HFFc6 (cell line): Measurements from ENCODE around the gene SRGAP3. TPM values are rescaled to one million over a fixed set of nuclear protein-coding genes. Genes with fewer than 3 reads are reported as not detected.

Source experiments
- DNase-seq: peaks from one replicate; pipeline ENCODE4 v3.0.0-alpha.2; 2018
- H3K27ac Mint-ChIP-seq: 2 replicates; pipeline ENCODE4 v1.8.0; 2020; ENCODE audit warnings: mild to moderate bottlenecking, mixed read lengths
- H3K27me3 Mint-ChIP-seq: 2 replicates; pipeline ENCODE4 v1.8.0; 2021; ENCODE audit warnings: mild to moderate bottlenecking, moderate library complexity, mixed read lengths; ENCODE audit not compliant: insufficient read depth
- H3K36me3 Mint-ChIP-seq: 2 replicates; pipeline ENCODE4 v1.8.0; 2021; ENCODE audit warnings: low read depth, mixed read lengths
- H3K4me1 Mint-ChIP-seq: 2 replicates; pipeline ENCODE4 v1.8.0; 2020; ENCODE audit warnings: low read depth, mixed read lengths
- H3K4me3 Mint-ChIP-seq: 2 replicates; pipeline ENCODE4 v1.8.0; 2020; ENCODE audit warnings: mild to moderate bottlenecking, moderate library complexity, mixed read lengths
- H3K9me3 Mint-ChIP-seq: 2 replicates; pipeline ENCODE4 v1.8.0; 2020; ENCODE audit warnings: mild to moderate bottlenecking, mixed read lengths
- total RNA-seq, 6 experiments: library from RNA; stranded (reverse); fragmentation: NEBNext Ultra II Directional; extraction: Animal tissue kit (Norgen Biotek cat#: 25700); gene quantifications; 2 replicates in 1 of 6; 3 replicates in 5 of 6; pipeline ENCODE4 v1.2.3, GENCODE V29; 2021
- TF ChIP-seq, protein P1 (sequence below): fragments of 200-600 bp; sonication (generic); IDR thresholded peaks from 2 replicates; pipeline ENCODE4 v1.5.0; 2021; ENCODE audit warnings: antibody characterized with exemption, mild to moderate bottlenecking

The SRGAP3 gene
- total RNA-seq, 6 experiments from 2014 or later: 0.23 to 0.92 (median 0.77) TPM

DNA sequence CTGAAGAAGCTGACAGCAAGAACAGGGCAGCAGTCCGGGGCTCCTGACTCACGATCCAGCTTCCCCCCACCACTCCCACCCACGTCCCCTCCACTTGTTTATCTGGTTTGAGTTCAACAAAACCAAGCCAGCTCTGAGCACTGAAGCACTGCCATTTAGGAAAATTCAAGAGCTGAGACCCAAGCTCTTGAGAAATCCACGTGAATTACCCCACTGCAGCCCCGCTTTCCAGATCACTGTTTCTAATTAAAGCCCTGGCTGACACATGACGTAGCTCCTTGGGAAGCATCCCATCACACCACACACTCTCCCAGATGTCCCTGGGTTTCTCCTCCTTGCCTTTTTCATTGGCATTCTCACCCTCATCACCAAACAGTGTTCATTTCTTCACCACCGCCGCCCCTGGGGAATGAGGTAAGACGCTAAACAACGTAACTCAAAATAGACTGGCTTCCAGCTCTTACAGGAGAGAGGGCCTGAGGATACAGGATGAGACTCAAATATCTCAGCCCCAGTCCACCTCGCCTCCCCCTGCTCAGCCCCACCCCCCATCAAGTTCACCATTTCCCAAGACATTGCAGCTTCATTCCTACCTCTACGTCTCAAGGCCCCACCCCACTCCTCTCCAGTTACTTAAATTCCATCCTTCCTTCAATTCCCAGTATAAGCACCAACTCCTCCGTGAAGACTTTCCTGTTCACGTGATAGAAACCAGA is 95.4 kb downstream of the SRGAP3 start:
- no peak for DNase-seq
- Mint-ChIP-seq H3K27me3 (peaks cover 42% of the 10 kb centered on the region), H3K27ac (no peak overlapping the region), H3K36me3 (no peaks in the 10 kb centered on the region), H3K9me3 (no peaks in the 10 kb centered on the region), H3K4me1 (peaks cover 16% of the 10 kb centered on the region), H3K4me3 (no peak overlapping the region)
- TF ChIP-seq, protein P1, sequence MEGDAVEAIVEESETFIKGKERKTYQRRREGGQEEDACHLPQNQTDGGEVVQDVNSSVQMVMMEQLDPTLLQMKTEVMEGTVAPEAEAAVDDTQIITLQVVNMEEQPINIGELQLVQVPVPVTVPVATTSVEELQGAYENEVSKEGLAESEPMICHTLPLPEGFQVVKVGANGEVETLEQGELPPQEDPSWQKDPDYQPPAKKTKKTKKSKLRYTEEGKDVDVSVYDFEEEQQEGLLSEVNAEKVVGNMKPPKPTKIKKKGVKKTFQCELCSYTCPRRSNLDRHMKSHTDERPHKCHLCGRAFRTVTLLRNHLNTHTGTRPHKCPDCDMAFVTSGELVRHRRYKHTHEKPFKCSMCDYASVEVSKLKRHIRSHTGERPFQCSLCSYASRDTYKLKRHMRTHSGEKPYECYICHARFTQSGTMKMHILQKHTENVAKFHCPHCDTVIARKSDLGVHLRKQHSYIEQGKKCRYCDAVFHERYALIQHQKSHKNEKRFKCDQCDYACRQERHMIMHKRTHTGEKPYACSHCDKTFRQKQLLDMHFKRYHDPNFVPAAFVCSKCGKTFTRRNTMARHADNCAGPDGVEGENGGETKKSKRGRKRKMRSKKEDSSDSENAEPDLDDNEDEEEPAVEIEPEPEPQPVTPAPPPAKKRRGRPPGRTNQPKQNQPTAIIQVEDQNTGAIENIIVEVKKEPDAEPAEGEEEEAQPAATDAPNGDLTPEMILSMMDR: no peak

DNA sequence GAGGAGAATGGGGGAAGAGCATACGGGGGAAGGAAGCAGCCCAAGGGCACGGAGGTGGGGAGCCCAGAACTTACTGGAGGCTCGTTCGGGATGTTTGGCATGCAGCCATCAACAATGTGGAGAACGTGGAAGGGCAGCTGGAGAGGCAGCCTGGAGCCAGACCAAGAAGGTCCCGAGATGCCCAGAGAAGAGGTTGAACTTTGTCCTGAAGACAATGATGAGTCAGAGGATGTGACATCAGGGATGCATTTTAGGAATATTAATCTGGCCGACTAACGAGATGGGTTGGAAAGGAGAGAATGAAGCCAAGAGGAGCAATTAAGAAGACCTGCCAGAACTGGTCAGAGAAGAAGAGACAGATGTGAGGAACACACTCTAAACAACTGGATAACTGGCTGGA is 98.2 kb downstream of the SRGAP3 start:
- H3K4me1 Mint-ChIP-seq: peaks cover 16% of the 10 kb centered on the region
- H3K27me3 Mint-ChIP-seq: peaks cover 35% of the 10 kb centered on the region
- H3K27ac Mint-ChIP-seq: no peak overlapping the region; the same call in 1 of the 2 replicates
- no peak overlapping the region for H3K4me3 Mint-ChIP-seq
- peak; percentile 22 for DNase-seq
- H3K9me3 Mint-ChIP-seq: no peaks in the 10 kb centered on the region
- H3K36me3 Mint-ChIP-seq: no peaks in the 10 kb centered on the region
- TF ChIP-seq, protein P1: no peak

DNA sequence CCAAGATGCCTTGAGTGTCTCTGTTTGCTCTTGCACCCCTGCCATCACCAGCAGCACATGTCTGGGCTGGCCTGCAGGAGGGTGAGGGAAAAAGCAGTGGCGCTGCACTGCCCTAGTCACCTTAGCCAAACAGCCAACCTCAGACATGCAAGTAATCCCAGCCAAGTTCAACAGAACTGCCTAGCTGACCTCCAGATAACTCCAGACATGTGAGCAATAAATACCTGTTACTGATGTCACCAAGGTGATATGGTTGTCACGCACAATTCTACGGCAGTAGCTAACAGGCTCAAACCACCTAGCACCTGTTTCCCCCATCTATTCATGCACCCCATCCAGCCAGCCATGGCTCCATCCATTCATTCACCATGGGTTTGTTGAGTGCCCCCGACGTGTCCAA is 99.9 kb downstream of the SRGAP3 start:
- TF ChIP-seq, protein P1: no peak
- Mint-ChIP-seq H3K36me3 (no peaks in the 10 kb centered on the region), H3K4me3 (no peak overlapping the region), H3K9me3 (no peaks in the 10 kb centered on the region), H3K4me1 (peaks cover 16% of the 10 kb centered on the region), H3K27me3 (peaks cover 32% of the 10 kb centered on the region), H3K27ac (no peak overlapping the region)
- no peak for DNase-seq

DNA sequence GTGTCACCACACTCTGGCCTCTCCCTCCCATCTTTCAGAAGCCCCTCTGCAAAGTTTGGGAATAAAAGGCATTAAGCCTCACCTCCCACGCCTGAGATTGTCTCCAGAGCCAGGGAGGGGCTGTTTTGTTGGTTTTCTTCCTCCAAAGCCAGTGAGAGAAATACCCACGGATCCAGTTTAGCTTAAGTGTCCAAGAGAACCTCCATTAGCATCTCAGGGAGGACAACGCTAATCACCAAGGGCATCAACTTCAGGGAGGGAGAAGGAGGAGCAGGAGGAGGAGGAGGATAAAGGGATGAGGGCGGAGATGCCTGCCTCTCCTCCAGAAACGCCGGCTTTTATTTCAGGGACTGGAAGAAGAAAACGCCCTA is 101.6 kb downstream of the SRGAP3 start:
- peaks cover 40% of the 10 kb centered on the region for H3K27me3 Mint-ChIP-seq
- no peak for DNase-seq
- H3K9me3 Mint-ChIP-seq: no peaks in the 10 kb centered on the region
- H3K4me3 Mint-ChIP-seq: no peak overlapping the region
- H3K27ac Mint-ChIP-seq: no peak overlapping the region
- H3K36me3 Mint-ChIP-seq: no peaks in the 10 kb centered on the region
- peaks cover 10% of the 10 kb centered on the region for H3K4me1 Mint-ChIP-seq
- TF ChIP-seq, protein P1: no peak

DNA sequence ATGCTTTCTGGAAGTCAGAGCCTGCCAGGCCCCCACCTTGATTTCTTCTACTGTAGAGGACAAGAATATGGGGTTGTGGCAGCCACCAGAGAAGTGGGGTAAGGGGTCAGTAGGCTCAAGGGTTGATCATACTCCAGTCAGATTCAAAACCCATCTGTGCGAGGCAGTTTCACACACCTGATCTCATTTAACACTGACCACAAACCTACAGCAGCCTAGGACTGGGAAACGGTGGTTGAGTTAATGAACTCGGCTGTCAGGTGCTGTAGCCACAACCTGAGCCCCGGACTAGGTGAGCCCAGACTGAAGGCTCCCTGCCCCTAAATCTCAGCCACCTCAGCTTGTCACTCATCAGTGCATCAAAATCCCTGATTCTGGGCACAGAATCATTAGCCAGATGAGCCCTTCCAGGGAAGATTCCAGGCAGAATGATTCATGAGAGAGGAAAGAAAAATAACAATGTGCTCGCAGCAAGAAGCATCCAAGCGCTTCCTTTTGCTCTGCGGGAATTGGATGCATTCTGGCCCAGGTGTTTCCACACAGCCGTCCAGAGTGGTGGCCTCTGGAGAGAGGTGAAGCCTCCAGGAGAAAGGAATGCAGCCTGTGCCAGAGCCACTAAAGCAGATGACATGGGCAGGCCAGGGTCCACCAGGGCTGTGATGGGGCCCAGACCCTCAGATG is 102.1 kb downstream of the SRGAP3 start:
- TF ChIP-seq, protein P1: no peak
- no peaks in the 10 kb centered on the region for H3K36me3 Mint-ChIP-seq
- DNase-seq: no peak

More for the DNA sequence above, 102.1 kb downstream of the SRGAP3 start:
- Mint-ChIP-seq H3K27ac (no peak overlapping the region), H3K9me3 (no peaks in the 10 kb centered on the region), H3K4me1 (peaks cover 10% of the 10 kb centered on the region), H3K4me3 (no peak overlapping the region), H3K27me3 (peaks cover 41% of the 10 kb centered on the region)
